WTC11 (cell line): ENCODE data around the gene INPP4B. TPM values are rescaled to one million over a fixed set of nuclear protein-coding genes. Genes with fewer than 3 reads are reported as not detected.
A peak's percentile ranks its signal among the peaks of the same experiment; 100 is the strongest.

Experiments
- ATAC-seq: fragments of 200-7000 bp; cut with Tn5 transposase; 2 replicates; pipeline ENCODE4 v1.10.0; 2021; ENCODE audit warnings: mild to moderate bottlenecking, moderate library complexity
- Bru-seq: library from RNA; stranded (reverse); fragments of 400-500 nt; gene quantifications from one replicate; lab custom pipeline; 2021; lab: Mats Ljungman, UMichigan
- CTCF ChIA-PET: fragments of 300-600 bp; sonication (Branson Sonifier 250); formaldehyde crosslinking; loops from one replicate; lab custom pipeline; 2021; ENCODE audit warnings: antibody characterized with exemption; lab: Charles Lee
- POLR2A ChIA-PET: fragments of 350-600 bp; sonication (Branson Sonifier 250); formaldehyde crosslinking; loops from one replicate; lab custom pipeline; 2021; ENCODE audit warnings: antibody characterized with exemption; lab: Charles Lee
- DNase-seq: peaks from one replicate; pipeline ENCODE4 v3.0.0; 2021; ENCODE audit warnings: low spot score
- H3K27ac Mint-ChIP-seq: 2 replicates; pipeline ENCODE4 v1.8.0; 2021; ENCODE audit warnings: mixed read lengths
- H3K27me3 Mint-ChIP-seq: 2 replicates; pipeline ENCODE4 v1.8.0; 2021; ENCODE audit warnings: low read depth, mild to moderate bottlenecking, moderate library complexity, mixed read lengths
- H3K36me3 Mint-ChIP-seq: 2 replicates; pipeline ENCODE4 v1.8.0; 2021; ENCODE audit warnings: mixed read lengths
- H3K4me1 Mint-ChIP-seq: 2 replicates; pipeline ENCODE4 v1.8.0; 2022; ENCODE audit warnings: mixed read lengths
- H3K4me3 Mint-ChIP-seq: 2 replicates; pipeline ENCODE4 v1.8.0; 2021; ENCODE audit warnings: mild to moderate bottlenecking, moderate library complexity, mixed read lengths
- H3K9me3 Mint-ChIP-seq: 2 replicates; pipeline ENCODE4 v1.8.0; 2021; ENCODE audit warnings: mixed read lengths
- ARID4B ChIP-seq: sonication (generic); formaldehyde crosslinking; IDR thresholded peaks from 2 replicates; pipeline ENCODE4 v1.8.0; 2023; ENCODE audit warnings: missing genetic modification reagents, mild to moderate bottlenecking, borderline replicate concordance
- CDX4 ChIP-seq: fragments of 250-450 bp; sonication (Bioruptor Pico); IDR thresholded peaks from 2 replicates; pipeline ENCODE4 v1.9.0; 2021; ENCODE audit warnings: moderate library complexity, mild to moderate bottlenecking, inconsistent platforms, borderline replicate concordance
- E2F4 ChIP-seq: sonication (generic); formaldehyde crosslinking; IDR thresholded peaks from 2 replicates; pipeline ENCODE4 v1.8.1; 2022; ENCODE audit warnings: low read depth, mild to moderate bottlenecking, moderate library complexity, missing genetic modification reagents, borderline replicate concordance
- ERG ChIP-seq: fragments of 250-450 bp; sonication (Bioruptor Pico); IDR thresholded peaks from 2 replicates; pipeline ENCODE4 v1.8.0; 2021; ENCODE audit warnings: mild to moderate bottlenecking
- ESRRA ChIP-seq: sonication (generic); formaldehyde crosslinking; IDR thresholded peaks from 2 replicates; pipeline ENCODE4 v1.8.1; 2022; ENCODE audit warnings: mild to moderate bottlenecking, missing genetic modification reagents, borderline replicate concordance
- GABPB1 ChIP-seq: sonication (generic); formaldehyde crosslinking; IDR thresholded peaks from 2 replicates; pipeline ENCODE4 v1.8.1; 2023; ENCODE audit warnings: mild to moderate bottlenecking, missing genetic modification reagents
- JUN ChIP-seq: sonication (generic); formaldehyde crosslinking; IDR thresholded peaks from 2 replicates; pipeline ENCODE4 v1.8.0; 2023; ENCODE audit warnings: mild to moderate bottlenecking, missing genetic modification reagents
- KAT7 ChIP-seq: sonication (generic); formaldehyde crosslinking; IDR thresholded peaks from 2 replicates; pipeline ENCODE4 v1.8.1; 2023; ENCODE audit warnings: missing genetic modification reagents, mild to moderate bottlenecking, borderline replicate concordance
- MXD4 ChIP-seq: fragments of 250-450 bp; sonication (Bioruptor Pico); IDR thresholded peaks from 2 replicates; pipeline ENCODE4 v1.8.0; 2021; ENCODE audit warnings: mild to moderate bottlenecking, moderate library complexity, borderline replicate concordance
- NFYB ChIP-seq: sonication (generic); formaldehyde crosslinking; conservative IDR thresholded peaks from 2 replicates; pipeline ENCODE4 v1.8.0; 2022; ENCODE audit warnings: low read depth, missing genetic modification reagents
- SP1 ChIP-seq: sonication (generic); formaldehyde crosslinking; conservative IDR thresholded peaks from 2 replicates; pipeline ENCODE4 v1.8.1; 2022; ENCODE audit warnings: missing genetic modification reagents
- TEAD4 ChIP-seq: sonication (generic); formaldehyde crosslinking; IDR thresholded peaks from 2 replicates; pipeline ENCODE4 v1.8.0; 2022; ENCODE audit warnings: mild to moderate bottlenecking, missing genetic modification reagents
- TP53 ChIP-seq: sonication (generic); formaldehyde crosslinking; IDR thresholded peaks from 2 replicates; pipeline ENCODE4 v1.8.1; 2023; ENCODE audit warnings: mild to moderate bottlenecking, missing genetic modification reagents
- ZMAT4 ChIP-seq: fragments of 250-450 bp; sonication (Bioruptor Pico); IDR thresholded peaks from 2 replicates; pipeline ENCODE4 v1.9.0; 2021; ENCODE audit warnings: mild to moderate bottlenecking
- ZNF121 ChIP-seq: sonication (generic); formaldehyde crosslinking; IDR thresholded peaks from 2 replicates; pipeline ENCODE4 v1.8.0; 2023; ENCODE audit warnings: missing genetic modification reagents
- ZNF671 ChIP-seq: fragments of 250-450 bp; sonication (Bioruptor Pico); IDR thresholded peaks from 2 replicates; pipeline ENCODE4 v1.8.0; 2021; ENCODE audit warnings: mild to moderate bottlenecking
- long read RNA-seq, 3 experiments: library from RNA in 1 of 3; library from capped mRNA in 1 of 3; library from polyadenylated mRNA in 1 of 3; unstranded in 2 of 3; stranded (forward) in 1 of 3; transcript quantifications; one replicate each; pipeline ENCODE4 v2.0.0, GENCODE V29; 2021
- total RNA-seq: library from RNA; stranded (reverse); gene quantifications from 3 replicates; pipeline ENCODE4 v1.2.3, GENCODE V29; 2021

INPP4B gene
- total RNA-seq (0.57 to 0.92 TPM (median 0.62 TPM) in 3 replicates), Bru-seq, nascent RNA (percentile 18 among the genes with signal in this experiment)
- long read RNA-seq, experiment 1, partial matches to known transcripts = 1 of 2 reads
- long read RNA-seq, experiment 1, other reads (novel, unspliced or antisense) = 1 of 2 reads
- long read RNA-seq, experiment 2 = 0 reads
- long read RNA-seq, experiment 3 = 0 reads

- peak; percentile 48 for DNase-seq
Measured at GRCh38 chr4:142846108-142846728, at the start of gene INPP4B. Gene INPP4B (minus strand): TSS chr4:142846301.

GRCh38 chr4:142893012-142893411 lies 46.9 kb upstream of the INPP4B start:
- H3K36me3 Mint-ChIP-seq = peaks cover 39% of the 10 kb centered on the region
- CTCF ChIA-PET = interaction anchor here (1.0 kb wide), 1 partner anchor 9 kb away, joined by 3 read pairs; no protein-coding TSS in a partner anchor
- H3K4me1 Mint-ChIP-seq = no peaks in the 10 kb centered on the region
- POLR2A ChIA-PET = no interaction called here
- no peak overlapping the region for H3K4me3 Mint-ChIP-seq
- TF ChIP-seq ARID4B (no peak), ESRRA (no peak), ZNF121 (CRISPR knock-in tag) (no peak), NFYB (CRISPR knock-in tag) (no peak), GABPB1 (CRISPR knock-in tag) (no peak), ERG (CRISPR knock-in tag) (no peak), TEAD4 (CRISPR knock-in tag) (no peak), MXD4 (CRISPR knock-in tag) (no peak), ZNF671 (no peak), CDX4 (CRISPR knock-in tag) (no peak), TP53 (no peak)
- ATAC-seq (no peak), DNase-seq (no peak)
- H3K27ac Mint-ChIP-seq = no peak overlapping the region
- H3K9me3 Mint-ChIP-seq = peaks cover 62% of the 10 kb centered on the region
- peaks cover 4% of the 10 kb centered on the region; the same call in 1 of the 2 replicates for H3K27me3 Mint-ChIP-seq

More at GRCh38 chr4:142846108-142846728, at the start of gene INPP4B:
- no peak within 1 kb of the TSS for H3K27ac Mint-ChIP-seq
- peaks cover 60% of the 10 kb centered on the region for H3K27me3 Mint-ChIP-seq
- H3K9me3 Mint-ChIP-seq = 0 out of 2 replicates have a peak, but pooled peaks cover under 1% of the 10 kb centered on the region
- CTCF ChIA-PET = interaction anchor here (1.1 to 1.3 kb wide), 3 partner anchors 12 to 155 kb away, joined by 3 to 6 read pairs (median 3); no protein-coding TSS in a partner anchor
- peaks cover 15% of the 10 kb centered on the region for H3K4me1 Mint-ChIP-seq
- POLR2A ChIA-PET = no interaction called here
- peak; percentile 55 for ATAC-seq
- no peaks in the 10 kb centered on the region for H3K36me3 Mint-ChIP-seq
- no peak for TF ChIP-seq SP1 (CRISPR knock-in tag)
- no peak for TF ChIP-seq E2F4 (CRISPR knock-in tag)
- TF ChIP-seq KAT7 (CRISPR knock-in tag) = no peak
- no peak for TF ChIP-seq CDX4 (CRISPR knock-in tag)
- no peak for TF ChIP-seq ZMAT4
- TF ChIP-seq ZNF121 (CRISPR knock-in tag) = no peak
- no peak for TF ChIP-seq JUN (CRISPR knock-in tag)
- peak within 1 kb of the TSS; percentile 82 for H3K4me3 Mint-ChIP-seq
